ENCODE results near the gene HDGFL3. TPM values are rescaled to one million over a fixed set of nuclear protein-coding genes. Genes with fewer than 3 reads are reported as not detected.

The HDGFL3 gene
- total RNA-seq, 2 experiments from 2014 or later = 7.1 to 8.0 TPM

DNA sequence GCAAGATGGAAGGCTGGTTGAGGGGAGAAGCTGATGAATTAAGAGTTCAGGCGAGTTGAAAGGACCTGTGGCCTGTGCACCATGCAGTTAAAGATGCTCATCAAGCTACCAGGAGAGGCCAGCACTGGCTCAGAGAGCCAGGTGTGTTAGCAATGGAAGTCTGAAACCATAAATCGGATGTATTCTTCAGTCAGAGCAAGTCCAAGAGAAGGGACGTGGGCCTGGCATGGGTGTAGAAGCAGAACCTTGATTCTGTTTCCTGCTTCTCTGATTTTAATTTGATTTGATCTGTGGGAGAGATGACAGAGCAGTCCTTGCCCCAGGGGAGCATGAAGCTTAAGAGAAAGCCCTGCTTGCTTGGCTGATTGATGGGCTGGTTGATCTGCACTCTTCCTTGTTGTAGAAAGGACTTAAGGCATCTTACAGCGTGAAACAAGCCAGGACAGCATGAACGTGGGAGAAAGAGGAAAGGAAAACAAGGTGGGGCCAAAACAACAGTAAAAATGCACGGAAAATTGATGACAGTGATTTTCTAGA, 89.3 kb downstream of the HDGFL3 start:
- POLR2A ChIA-PET = no interaction called here

DNA sequence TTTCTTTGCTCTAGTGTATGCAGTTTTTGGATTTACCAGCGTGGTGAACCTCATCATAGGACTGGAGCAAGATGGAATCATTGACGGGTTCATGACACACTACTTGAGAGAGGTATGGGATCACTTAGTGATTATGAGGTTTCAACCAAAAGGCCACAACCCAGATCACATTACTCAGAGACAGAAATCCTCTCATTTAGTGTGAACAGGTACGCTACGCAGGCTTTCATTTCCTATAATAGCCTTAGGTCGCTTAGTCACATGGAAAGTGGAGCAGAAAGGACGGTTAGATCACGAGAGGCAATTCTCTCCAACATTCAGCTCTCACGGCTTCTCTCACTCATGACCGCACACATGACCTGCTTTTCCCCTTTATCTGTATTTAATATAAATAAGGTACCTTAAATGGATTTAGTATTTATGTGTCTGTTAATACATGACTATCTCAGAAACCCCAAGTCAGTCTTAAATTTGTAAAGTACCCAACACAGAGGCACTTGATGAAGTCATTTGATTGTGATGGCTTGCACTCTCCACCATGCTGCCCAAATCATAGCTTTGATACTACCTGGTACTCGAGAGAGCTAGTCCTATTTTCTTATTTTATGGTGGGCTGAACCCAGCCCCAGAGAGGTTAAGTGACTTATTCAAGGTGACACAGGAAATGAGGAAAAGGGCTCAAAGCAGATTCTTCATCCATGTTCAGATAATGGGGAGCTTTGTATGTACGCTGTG, 91.6 kb downstream of the HDGFL3 start:
- CTCF ChIA-PET = interaction anchor here (0.6 kb wide), 1 partner anchor 585 kb away, joined by 3 read pairs; no protein-coding TSS in a partner anchor
- DNase-seq = no peak

More for the DNA sequence above, 89.3 kb downstream of the HDGFL3 start:
- intact Hi-C loops (cut with micrococcal nuclease) = no loop called here
- no peaks in the 10 kb centered on the region for H3K9me3 Mint-ChIP-seq
- CTCF ChIA-PET = no interaction called here
- peaks cover 3% of the 10 kb centered on the region for H3K27me3 Mint-ChIP-seq
- no peak overlapping the region for H3K4me3 Mint-ChIP-seq
- no peaks in the 10 kb centered on the region for H3K4me1 Mint-ChIP-seq (ENCODE audit: low read depth)
- no peak overlapping the region for H3K27ac Mint-ChIP-seq
- H3K36me3 Mint-ChIP-seq = no peaks in the 10 kb centered on the region
- DNase-seq = no peak

DNA sequence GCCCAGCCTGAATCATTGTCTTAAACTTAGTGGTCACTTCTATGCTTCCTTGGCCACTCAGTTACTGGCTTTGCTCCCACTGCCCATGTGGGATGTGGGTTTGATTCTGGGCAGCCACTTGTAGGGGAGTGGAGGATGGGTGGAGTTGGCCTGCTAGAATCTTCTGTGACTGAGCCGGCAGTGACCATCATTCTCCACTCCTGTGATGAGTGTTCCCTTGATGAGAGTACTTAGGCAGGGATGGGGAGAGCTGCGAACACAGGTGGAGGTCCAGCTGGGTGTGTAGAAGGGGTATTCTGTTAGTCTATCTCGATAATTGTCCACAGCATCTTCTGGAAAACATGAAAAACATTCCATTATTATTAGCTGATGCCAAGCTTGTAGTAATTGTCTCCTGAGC, 92.2 kb downstream of the HDGFL3 start:
- DNase-seq = peak; percentile 17
- H3K4me3 Mint-ChIP-seq = no peak overlapping the region

More for the DNA sequence above, 91.6 kb downstream of the HDGFL3 start:
- POLR2A ChIA-PET = no interaction called here
- Mint-ChIP-seq H3K9me3 (no peaks in the 10 kb centered on the region), H3K27ac (peak overlapping the region; percentile 42), H3K36me3 (no peaks in the 10 kb centered on the region), H3K4me3 (no peak overlapping the region), H3K27me3 (peaks cover 5% of the 10 kb centered on the region), H3K4me1 (ENCODE audit: low read depth) (no peaks in the 10 kb centered on the region)
- intact Hi-C loops (cut with micrococcal nuclease) = loop anchor here (2.0 kb wide), 1 partner anchor 83 kb away; no protein-coding TSS in a partner anchor

GRCh38 chr15:83114856-83115255, 92.8 kb downstream of the HDGFL3 start:
- Mint-ChIP-seq H3K27me3 (peaks cover 12% of the 10 kb centered on the region), H3K27ac (no peak overlapping the region), H3K36me3 (no peaks in the 10 kb centered on the region), H3K9me3 (no peaks in the 10 kb centered on the region), H3K4me1 (ENCODE audit: low read depth) (no peaks in the 10 kb centered on the region), H3K4me3 (no peak overlapping the region)
- intact Hi-C loops (cut with micrococcal nuclease) = no loop called here
- ChIA-PET POLR2A (no interaction called here), CTCF (no interaction called here)
- DNase-seq = no peak

More for the DNA sequence above, 92.2 kb downstream of the HDGFL3 start:
- H3K4me1 Mint-ChIP-seq (ENCODE audit: low read depth) = no peaks in the 10 kb centered on the region
- intact Hi-C loops (cut with micrococcal nuclease) = no loop called here
- no peaks in the 10 kb centered on the region for H3K9me3 Mint-ChIP-seq
- ChIA-PET POLR2A (no interaction called here), CTCF (no interaction called here)
- H3K27ac Mint-ChIP-seq = peak overlapping the region; percentile 42
- H3K27me3 Mint-ChIP-seq = peaks cover 8% of the 10 kb centered on the region
- no peaks in the 10 kb centered on the region for H3K36me3 Mint-ChIP-seq

DNA sequence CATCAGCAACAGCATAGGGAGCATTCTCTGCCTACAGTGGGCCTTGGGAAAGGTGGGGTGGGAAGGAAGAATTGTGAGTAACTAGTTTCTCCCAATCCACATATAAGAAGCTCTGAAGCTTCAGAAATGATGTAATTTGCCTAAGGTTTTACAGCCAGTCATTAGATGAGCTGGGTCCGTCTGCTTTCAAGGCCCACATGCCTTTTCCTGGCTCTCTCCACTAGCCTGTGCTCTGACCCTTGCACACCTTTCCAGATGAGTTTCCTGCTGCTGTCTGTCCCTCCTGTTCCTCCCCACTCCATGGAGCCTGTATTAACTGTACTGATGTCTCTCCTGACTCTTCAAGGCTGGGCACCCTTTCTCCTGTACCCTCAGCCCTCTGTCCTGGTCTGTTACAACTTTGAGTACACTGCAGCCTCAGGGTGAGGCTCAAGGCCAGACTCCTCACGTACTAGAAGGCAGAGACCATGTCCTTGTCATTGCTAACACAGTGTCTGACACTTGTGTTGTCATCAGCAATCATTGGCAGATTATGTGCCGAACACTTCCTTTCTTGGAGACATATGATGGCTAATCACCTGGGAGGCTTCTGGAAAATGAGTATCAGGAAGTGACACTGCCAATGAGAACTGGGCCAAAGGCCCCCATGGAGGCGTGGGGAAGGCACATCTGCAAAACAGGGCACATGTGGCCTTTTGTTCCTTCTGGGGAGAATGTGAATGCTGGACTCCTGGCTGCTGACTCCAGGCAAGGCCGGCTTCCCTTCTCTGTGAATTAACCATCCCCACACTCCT, 93.5 kb downstream of the HDGFL3 start:
- no peak overlapping the region for H3K27ac Mint-ChIP-seq
- H3K4me1 Mint-ChIP-seq (ENCODE audit: low read depth) = no peaks in the 10 kb centered on the region
- ChIA-PET CTCF (interaction anchor here (0.6 kb wide), 1 partner anchor 93 kb away, joined by 4 read pairs; no protein-coding TSS in a partner anchor), POLR2A (no interaction called here)
- DNase-seq = no peak
- no peak overlapping the region for H3K4me3 Mint-ChIP-seq
- no peaks in the 10 kb centered on the region for H3K9me3 Mint-ChIP-seq
- H3K27me3 Mint-ChIP-seq = peaks cover 20% of the 10 kb centered on the region
- intact Hi-C loops (cut with micrococcal nuclease) = no loop called here
- no peaks in the 10 kb centered on the region for H3K36me3 Mint-ChIP-seq

DNA sequence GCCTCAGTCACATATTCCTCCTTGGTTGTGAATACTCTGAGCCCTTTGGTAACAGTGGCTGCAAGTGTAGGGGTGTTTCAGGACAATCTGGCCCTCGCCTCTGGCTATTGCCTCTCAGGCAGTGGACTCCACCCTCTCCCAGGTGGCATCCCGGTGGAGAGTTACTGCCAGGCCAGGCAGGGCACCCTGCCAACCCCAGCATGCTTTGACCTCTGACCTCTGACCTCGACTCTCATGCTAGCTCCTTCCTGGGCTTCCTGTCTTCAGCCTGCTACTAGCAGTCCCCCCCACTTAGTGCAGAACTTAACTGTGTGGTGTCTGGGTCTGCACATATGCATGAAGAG, 94.7 kb downstream of the HDGFL3 start:
- H3K36me3 Mint-ChIP-seq = no peaks in the 10 kb centered on the region
- CTCF ChIA-PET = no interaction called here

DNA sequence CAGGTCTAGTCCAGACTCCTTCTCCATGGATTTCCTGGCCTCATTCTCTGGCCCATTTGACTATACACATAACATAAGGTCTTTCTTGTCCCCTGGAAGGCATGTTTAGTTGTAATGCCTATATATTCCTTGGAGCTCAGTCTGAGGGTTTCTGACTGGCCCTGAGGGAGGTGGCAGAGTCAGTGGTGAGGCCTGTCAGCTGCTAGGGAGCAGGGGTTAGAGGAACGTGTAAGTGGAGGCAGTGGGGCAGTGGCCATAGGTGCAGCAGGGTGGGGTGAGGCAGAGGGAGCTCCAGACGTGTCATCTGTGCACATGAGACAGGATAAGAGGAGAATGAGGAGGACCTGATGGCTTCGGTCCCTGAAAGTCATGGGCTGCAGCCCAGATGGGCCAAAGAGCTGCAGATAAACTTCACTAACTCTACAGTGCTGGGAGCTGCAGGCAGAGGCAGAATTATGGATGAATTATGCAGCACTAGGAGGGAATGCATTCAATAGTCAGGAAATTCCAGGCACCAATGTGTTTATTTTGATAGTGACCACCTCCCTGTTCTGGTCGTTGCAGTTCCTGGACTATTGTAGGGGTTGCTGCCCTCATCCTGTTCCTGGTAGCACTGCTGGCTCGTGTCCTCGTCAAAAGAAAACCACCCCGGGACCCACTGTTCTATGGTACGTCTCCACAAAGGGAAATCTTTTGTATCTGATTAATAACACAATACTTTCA, 95.2 kb downstream of the HDGFL3 start:
- H3K27ac Mint-ChIP-seq = no peak overlapping the region
- intact Hi-C loops (cut with micrococcal nuclease) = no loop called here
- CTCF ChIA-PET = no interaction called here

More for the DNA sequence above, 94.7 kb downstream of the HDGFL3 start:
- Mint-ChIP-seq H3K9me3 (no peaks in the 10 kb centered on the region), H3K27ac (no peak overlapping the region), H3K27me3 (peaks cover 30% of the 10 kb centered on the region), H3K4me3 (no peak overlapping the region), H3K4me1 (ENCODE audit: low read depth) (peaks cover 6% of the 10 kb centered on the region)
- intact Hi-C loops (cut with micrococcal nuclease) = no loop called here
- DNase-seq = no peak
- POLR2A ChIA-PET = no interaction called here

GRCh38 chr15:83111149-83111548, 96.5 kb downstream of the HDGFL3 start:
- no peak overlapping the region for H3K27ac Mint-ChIP-seq
- ChIA-PET POLR2A (no interaction called here), CTCF (no interaction called here)
- peaks cover 35% of the 10 kb centered on the region for H3K27me3 Mint-ChIP-seq
- DNase-seq = no peak
- no peaks in the 10 kb centered on the region for H3K36me3 Mint-ChIP-seq
- no peaks in the 10 kb centered on the region for H3K9me3 Mint-ChIP-seq
- intact Hi-C loops (cut with micrococcal nuclease) = no loop called here
- H3K4me1 Mint-ChIP-seq (ENCODE audit: low read depth) = peaks cover 11% of the 10 kb centered on the region
- H3K4me3 Mint-ChIP-seq = no peak overlapping the region

More for the DNA sequence above, 95.2 kb downstream of the HDGFL3 start:
- POLR2A ChIA-PET = no interaction called here
- no peak for DNase-seq
- Mint-ChIP-seq H3K4me3 (no peak overlapping the region), H3K36me3 (no peaks in the 10 kb centered on the region), H3K27me3 (peaks cover 30% of the 10 kb centered on the region), H3K9me3 (no peaks in the 10 kb centered on the region), H3K4me1 (ENCODE audit: low read depth) (peaks cover 7% of the 10 kb centered on the region)

DNA sequence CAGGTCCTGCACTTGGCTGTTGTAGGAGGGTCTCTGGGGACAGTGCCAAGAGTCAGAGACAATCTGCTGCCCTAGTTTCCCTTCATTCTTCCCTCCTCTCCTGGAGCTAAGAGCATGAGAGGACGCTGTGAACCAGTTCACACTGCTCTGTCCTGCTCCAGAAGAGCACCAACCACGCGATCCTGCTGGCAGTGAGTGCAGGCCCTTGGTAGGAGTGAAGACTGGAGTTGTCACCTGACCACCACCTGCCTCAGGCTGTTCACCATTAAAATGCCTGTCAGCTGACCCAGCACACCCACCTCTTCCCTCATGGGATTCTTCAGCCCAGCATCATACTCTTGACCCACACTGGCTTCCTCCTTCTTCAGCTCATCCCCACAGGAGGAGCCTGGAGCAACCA, 97.2 kb downstream of the HDGFL3 start:
- CTCF ChIA-PET = no interaction called here
- Mint-ChIP-seq H3K4me1 (ENCODE audit: low read depth) (peaks cover 11% of the 10 kb centered on the region), H3K27me3 (peaks cover 40% of the 10 kb centered on the region), H3K36me3 (no peaks in the 10 kb centered on the region), H3K4me3 (no peak overlapping the region), H3K9me3 (no peaks in the 10 kb centered on the region), H3K27ac (no peak overlapping the region)
- POLR2A ChIA-PET = no interaction called here
- intact Hi-C loops (cut with micrococcal nuclease) = no loop called here
- no peak for DNase-seq

DNA sequence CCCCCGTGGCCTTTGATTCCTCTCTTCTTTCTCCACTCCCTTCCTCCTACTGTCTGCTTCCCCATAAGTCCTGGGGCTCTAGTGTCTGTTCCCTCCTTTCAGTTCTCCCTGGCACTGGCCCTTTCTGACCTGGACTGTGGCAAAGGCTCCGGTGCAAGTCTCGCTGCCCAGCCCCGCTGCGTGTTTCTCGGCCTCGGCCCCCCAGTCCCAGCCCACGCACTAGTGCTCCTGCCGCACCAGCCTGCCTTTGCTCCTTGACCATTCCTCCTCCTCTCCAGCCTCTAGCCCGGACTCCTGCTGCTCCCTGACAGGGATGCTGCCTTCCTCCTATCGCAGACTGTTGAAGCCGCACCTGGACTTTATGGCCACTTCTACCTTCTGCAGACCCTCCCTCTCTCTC, 98.1 kb downstream of the HDGFL3 start:
- POLR2A ChIA-PET = no interaction called here
- peaks cover 41% of the 10 kb centered on the region for H3K27me3 Mint-ChIP-seq

GRCh38 chr15:83108266-83109219, 99.1 kb downstream of the HDGFL3 start:
- DNase-seq = peak; percentile 31
- intact Hi-C loops (cut with micrococcal nuclease) = loop anchor here (2.0 to 5.0 kb wide), 2 partner anchors 41 to 98 kb away; partner anchors contain the start of genes BTBD1 and C15orf40
- POLR2A ChIA-PET = no interaction called here
- no peak overlapping the region for H3K27ac Mint-ChIP-seq
- CTCF ChIA-PET = no interaction called here
- H3K9me3 Mint-ChIP-seq = no peaks in the 10 kb centered on the region
- H3K27me3 Mint-ChIP-seq = peaks cover 49% of the 10 kb centered on the region
- no peaks in the 10 kb centered on the region for H3K36me3 Mint-ChIP-seq
- peak overlapping the region; percentile 73 for H3K4me3 Mint-ChIP-seq
- peaks cover 11% of the 10 kb centered on the region for H3K4me1 Mint-ChIP-seq (ENCODE audit: low read depth)

More for the DNA sequence above, 98.1 kb downstream of the HDGFL3 start:
- intact Hi-C loops (cut with micrococcal nuclease) = loop anchor here (2.0 to 5.0 kb wide), 2 partner anchors 42 to 99 kb away; partner anchors contain the start of genes BTBD1 and C15orf40
- no peaks in the 10 kb centered on the region for H3K9me3 Mint-ChIP-seq
- H3K4me1 Mint-ChIP-seq (ENCODE audit: low read depth) = peaks cover 11% of the 10 kb centered on the region
- CTCF ChIA-PET = no interaction called here
- H3K36me3 Mint-ChIP-seq = no peaks in the 10 kb centered on the region
- no peak for DNase-seq
- no peak overlapping the region for H3K27ac Mint-ChIP-seq
- no peak overlapping the region for H3K4me3 Mint-ChIP-seq

All from activated CD4-positive, alpha-beta memory T cell treated with anti-CD3 and anti-CD28 coated beads for 36 hours (primary cell).